Neuronal stem cell (in vitro differentiated cells): Measurements from ENCODE around the gene TWF2.

Experiments
- small RNA-seq: library from polyadenylated mRNA; stranded (forward); fragments of <200 nt; extraction: miRNeasy Mini kit (QIAGEN cat#:217004); gene quantifications from one replicate; pipeline ENCODE3, GENCODE V24; 2013; ENCODE audit not compliant: insufficient read depth

The TWF2 gene

Small RNAs within 50 kb of the gene (small RNA-seq; reads per million reads assigned to genes)
- gene MIRLET7G: 15.8 reads per million, percentile 73 among the genes with 10 or more reads in this experiment
